Erythroblast (primary cell): Measurements from ENCODE around the gene LRRC47.

Source experiments
- GATA1 ChIP-seq: IDR thresholded peaks from 2 replicates; pipeline ENCODE4 v1.6.1; 2011; ENCODE audit warnings: low read depth, mild to moderate bottlenecking, control low read depth, low read length, moderate library complexity
- POLR2A ChIP-seq: IDR thresholded peaks from 2 replicates; pipeline ENCODE4 v1.6.1; 2011; ENCODE audit warnings: mild to moderate bottlenecking, low read length

- TF ChIP-seq POLR2A, result no peak
- TF ChIP-seq GATA1, result no peak
These were observed 24.9 kb downstream of the LRRC47 start for GRCh38 chr1:3771108-3772026.
